HEK293 (cell line): ENCODE data around the gene TBCK.

Experiments used
- CTCF ChIA-PET: fragments of 350-600 bp; formaldehyde crosslinking; extraction: SDS; loops from one replicate; lab custom pipeline; 2021; ENCODE audit warnings: antibody characterized with exemption; lab: Yijun Ruan, JAX
- POLR2A ChIA-PET: fragments of 300-600 bp; formaldehyde crosslinking; extraction: SDS; loops from one replicate; lab custom pipeline; 2020; ENCODE audit warnings: antibody characterized with exemption, inconsistent platforms; lab: Yijun Ruan, JAX
- H3K27ac ChIP-seq: fragments of 200-500 bp; sonication (Bioruptor generic); 2 replicates; pipeline ENCODE4 v1.5.1; 2014; ENCODE audit warnings: low read depth, low read length, control low read depth, inconsistent platforms; ENCODE audit errors: extremely low read depth
- H3K36me3 ChIP-seq, 2 experiments: fragments of 200-500 bp in 1 of 2; sonication (Bioruptor generic) in 1 of 2; 1 replicate in 1 of 2; 2 replicates in 1 of 2; pipeline ENCODE4 v1.5.1; 2014 to 2017; ENCODE audit warnings: inconsistent platforms in 2 of 2, low read length in 2 of 2; ENCODE audit not compliant: control insufficient read depth in 2 of 2, insufficient read depth in 1 of 2
- H3K4me1 ChIP-seq: fragments of 200-500 bp; sonication (Bioruptor generic); 2 replicates; pipeline ENCODE4 v1.5.1; 2014; ENCODE audit warnings: mild to moderate bottlenecking, low read length, inconsistent platforms; ENCODE audit not compliant: control insufficient read depth, insufficient read depth
- H3K4me3 ChIP-seq: 2 replicates; pipeline ENCODE4 v1.5.1; 2011; ENCODE audit warnings: low read depth, mild to moderate bottlenecking, control low read depth, low read length, moderate library complexity
- H3K9me3 ChIP-seq: fragments of 200-500 bp; sonication (Bioruptor generic); 2 replicates; pipeline ENCODE4 v1.5.1; 2014; ENCODE audit warnings: low read depth, low read length, inconsistent platforms; ENCODE audit not compliant: control insufficient read depth, insufficient read depth
- BCL6B ChIP-seq: fragments of 450-650 bp; formaldehyde crosslinking; IDR thresholded peaks from 2 replicates; pipeline ENCODE4 v1.5.1; 2017; ENCODE audit warnings: missing biosample characterization, missing genetic modification characterization
- ELK4 ChIP-seq: IDR thresholded peaks from 2 replicates; pipeline ENCODE4 v1.6.1; 2011; ENCODE audit warnings: mild to moderate bottlenecking, low read depth, low read length, borderline replicate concordance
- FEZF1 ChIP-seq: fragments of 450-650 bp; formaldehyde crosslinking; IDR thresholded peaks from 2 replicates; pipeline ENCODE4 v1.5.1; 2016; ENCODE audit warnings: missing biosample characterization, missing genetic modification characterization
- MZF1 ChIP-seq: fragments of 450-650 bp; formaldehyde crosslinking; IDR thresholded peaks from 2 replicates; pipeline ENCODE4 v1.5.1; 2017; ENCODE audit warnings: missing biosample characterization, missing genetic modification characterization, borderline replicate concordance
- PATZ1 ChIP-seq: fragments of 450-650 bp; formaldehyde crosslinking; IDR thresholded peaks from 2 replicates; pipeline ENCODE4 v1.5.1; 2016; ENCODE audit warnings: missing biosample characterization, missing genetic modification characterization
- SALL2 ChIP-seq: fragments of 450-650 bp; formaldehyde crosslinking; IDR thresholded peaks from 2 replicates; pipeline ENCODE4 v1.5.0; 2017; ENCODE audit warnings: missing biosample characterization, mild to moderate bottlenecking, missing genetic modification characterization, borderline replicate concordance
- SP7 ChIP-seq: fragments of 450-650 bp; formaldehyde crosslinking; IDR thresholded peaks from 2 replicates; pipeline ENCODE4 v1.5.1; 2016; ENCODE audit warnings: missing biosample characterization, missing genetic modification characterization
- ZBTB21 ChIP-seq: fragments of 450-650 bp; formaldehyde crosslinking; IDR thresholded peaks from 2 replicates; pipeline ENCODE4 v1.5.1; 2017; ENCODE audit warnings: missing biosample characterization, missing genetic modification characterization
- ZNF112 ChIP-seq: fragments of 450-650 bp; formaldehyde crosslinking; IDR thresholded peaks from 2 replicates; pipeline ENCODE4 v1.5.0; 2017; ENCODE audit warnings: missing biosample characterization, missing genetic modification characterization
- ZNF114 ChIP-seq: fragments of 450-650 bp; formaldehyde crosslinking; IDR thresholded peaks from 2 replicates; pipeline ENCODE4 v1.5.0; 2017; ENCODE audit warnings: missing biosample characterization, missing genetic modification characterization
- ZNF157 ChIP-seq: fragments of 450-650 bp; formaldehyde crosslinking; IDR thresholded peaks from 2 replicates; pipeline ENCODE4 v1.5.1; 2016; ENCODE audit warnings: missing biosample characterization, missing genetic modification characterization
- ZNF174 ChIP-seq: fragments of 450-650 bp; formaldehyde crosslinking; IDR thresholded peaks from 2 replicates; pipeline ENCODE4 v1.5.0; 2017; ENCODE audit warnings: missing biosample characterization, mild to moderate bottlenecking, missing genetic modification characterization
- ZNF2 ChIP-seq: fragments of 450-650 bp; formaldehyde crosslinking; IDR thresholded peaks from 2 replicates; pipeline ENCODE4 v1.5.1; 2016; ENCODE audit warnings: missing biosample characterization, missing genetic modification characterization
- ZNF239 ChIP-seq: fragments of 450-650 bp; formaldehyde crosslinking; IDR thresholded peaks from 2 replicates; pipeline ENCODE4 v1.5.1; 2016; ENCODE audit warnings: missing biosample characterization, missing genetic modification characterization
- ZNF311 ChIP-seq: fragments of 450-650 bp; formaldehyde crosslinking; IDR thresholded peaks from 2 replicates; pipeline ENCODE4 v1.5.1; 2017; ENCODE audit warnings: missing biosample characterization, missing genetic modification characterization, borderline replicate concordance
- ZNF514 ChIP-seq: fragments of 450-650 bp; formaldehyde crosslinking; IDR thresholded peaks from 2 replicates; pipeline ENCODE4 v1.5.1; 2016; ENCODE audit warnings: missing biosample characterization, missing genetic modification characterization
- ZNF521 ChIP-seq: fragments of 450-650 bp; formaldehyde crosslinking; IDR thresholded peaks from 2 replicates; pipeline ENCODE4 v1.5.1; 2017; ENCODE audit warnings: missing biosample characterization, mild to moderate bottlenecking, missing genetic modification characterization
- ZNF529 ChIP-seq: fragments of 450-650 bp; formaldehyde crosslinking; IDR thresholded peaks from 2 replicates; pipeline ENCODE4 v1.5.1; 2017; ENCODE audit warnings: missing genetic modification characterization, missing biosample characterization; ENCODE audit not compliant: insufficient replicate concordance
- ZNF549 ChIP-seq: fragments of 450-650 bp; IDR thresholded peaks from 2 replicates; pipeline ENCODE4 v1.5.1; 2018; ENCODE audit warnings: missing biosample characterization, missing genetic modification characterization, mild to moderate bottlenecking, inconsistent platforms, moderate library complexity
- ZNF555 ChIP-seq: fragments of 450-650 bp; formaldehyde crosslinking; conservative IDR thresholded peaks from 2 replicates; pipeline ENCODE4 v1.5.1; 2017; ENCODE audit warnings: missing biosample characterization, mild to moderate bottlenecking, missing genetic modification characterization, inconsistent platforms
- ZNF558 ChIP-seq: fragments of 450-650 bp; formaldehyde crosslinking; IDR thresholded peaks from 2 replicates; pipeline ENCODE4 v1.5.1; 2016; ENCODE audit warnings: missing biosample characterization, missing genetic modification characterization
- ZNF580 ChIP-seq: fragments of 450-650 bp; formaldehyde crosslinking; IDR thresholded peaks from 2 replicates; pipeline ENCODE4 v1.5.1; 2016; ENCODE audit warnings: missing biosample characterization, missing genetic modification characterization
- ZNF645 ChIP-seq: fragments of 450-650 bp; formaldehyde crosslinking; IDR thresholded peaks from 2 replicates; pipeline ENCODE4; 2016; ENCODE audit warnings: missing biosample characterization, missing genetic modification characterization
- ZNF670 ChIP-seq: fragments of 450-650 bp; formaldehyde crosslinking; IDR thresholded peaks from 2 replicates; pipeline ENCODE4 v1.5.1; 2016; ENCODE audit warnings: missing biosample characterization, missing genetic modification characterization, low read depth
- ZNF677 ChIP-seq: fragments of 450-650 bp; IDR thresholded peaks from 2 replicates; pipeline ENCODE4 v1.5.0; 2018; ENCODE audit warnings: missing biosample characterization, mild to moderate bottlenecking, missing genetic modification characterization, moderate library complexity
- ZNF776 ChIP-seq: fragments of 450-650 bp; formaldehyde crosslinking; IDR thresholded peaks from 2 replicates; pipeline ENCODE4 v1.5.0; 2017; ENCODE audit warnings: missing biosample characterization, missing genetic modification characterization, borderline replicate concordance

The TBCK gene

GRCh38 chr4:106048250-106048971, 267.6 kb downstream of the TBCK start:
- POLR2A ChIA-PET, result no interaction called here
- Histone ChIP-seq H3K27ac (no peak overlapping the region), H3K36me3 (no peaks in the 10 kb centered on the region), H3K9me3 (no peaks in the 10 kb centered on the region), H3K4me1 (no peaks in the 10 kb centered on the region), H3K4me3 (no peak overlapping the region)
- no peak for TF ChIP-seq ZNF112 (tag by site-specific recombination)
- no peak for TF ChIP-seq SALL2 (tag by site-specific recombination)
- TF ChIP-seq ZNF645, result no peak
- no peak for TF ChIP-seq ZNF2 (tag by site-specific recombination)
- no peak for TF ChIP-seq ZNF677 (tag by site-specific recombination)
- no peak for TF ChIP-seq ELK4
- no peak for TF ChIP-seq ZNF776
- TF ChIP-seq ZNF239 (tag by site-specific recombination), result no peak
- no peak for TF ChIP-seq ZNF549
- no peak for TF ChIP-seq ZNF670 (tag by site-specific recombination)
- TF ChIP-seq ZNF311 (tag by site-specific recombination), result no peak
- no peak for TF ChIP-seq BCL6B (tag by site-specific recombination)
- no peak for TF ChIP-seq ZNF514 (tag by site-specific recombination)
- TF ChIP-seq ZNF558, result no peak
- no peak for TF ChIP-seq ZNF521 (tag by site-specific recombination)
- no peak for TF ChIP-seq MZF1
- no peak for TF ChIP-seq ZNF174 (tag by site-specific recombination)
- no peak for TF ChIP-seq ZBTB21
- no peak for TF ChIP-seq FEZF1
- TF ChIP-seq, all 188 proteins: peak for 0
- CTCF ChIA-PET, result no interaction called here

- Histone ChIP-seq H3K36me3 (no peaks in the 10 kb centered on the region), H3K27ac (no peak overlapping the region), H3K4me1 (no peaks in the 10 kb centered on the region), H3K9me3 (no peaks in the 10 kb centered on the region), H3K4me3 (no peak overlapping the region)
- CTCF ChIA-PET, result interaction anchor here (0.7 kb wide), 1 partner anchor 351 kb away, joined by 3 read pairs; no protein-coding TSS in a partner anchor
- TF ChIP-seq ZNF555 (tag by site-specific recombination) (no peak), ZNF157 (tag by site-specific recombination) (no peak), ZNF114 (tag by site-specific recombination) (no peak), PATZ1 (tag by site-specific recombination) (no peak), ZNF529 (tag by site-specific recombination) (no peak), SP7 (no peak), ZNF580 (tag by site-specific recombination) (no peak)
- POLR2A ChIA-PET, result no interaction called here
These were observed 269.9 kb downstream of the TBCK start for GRCh38 chr4:106046083-106046482.
